ENCODE measurements around the gene NDUFB8.

NDUFB8 gene

GRCh38 chr10:100529475-100530298, at the start of gene NDUFB8:
Gene NDUFB8 (minus strand): TSS chr10:100529871. CDS start chr10:100529851, 20 bp downstream.
- no peaks in the 10 kb centered on the region for H3K9me3 ChIP-seq (ENCODE audit: control insufficient read depth, insufficient read depth, low read depth, low read length)
- ChIA-PET POLR2A (interaction anchor here (1.1 kb wide), 1 partner anchor 47 kb away, joined by 3 read pairs; no protein-coding TSS in a partner anchor), CTCF (interaction anchor here (1.0 to 5.4 kb wide), 3 partner anchors 11 to 48 kb away, joined by 4 to 45 read pairs (median 7); partner anchors contain the start of gene SEC31B)
- H3K36me3 ChIP-seq (ENCODE audit: control insufficient read depth in 2 of 2, insufficient read depth in 1 of 2, low read length in 2 of 2) = peaks cover 31 to 38% of the 10 kb centered on the region in 2 experiments
- H3K27ac ChIP-seq (ENCODE audit: extremely low read depth, low read depth, low read length) = peak within 1 kb of the TSS; percentile 67; the same call in 1 of the 2 replicates
- no peaks in the 10 kb centered on the region for H3K4me1 ChIP-seq (ENCODE audit: control insufficient read depth, insufficient read depth, low read length)
- H3K4me3 ChIP-seq (ENCODE audit: low read depth, low read length) = peak within 1 kb of the TSS; percentile 71
- no peak for TF ChIP-seq ZNF701 (tag by site-specific recombination; IDR thresholded peaks at IDR 0.05)
- 0 out of 2 replicates have a peak, but pooled peaks have one; percentile 13 for TF ChIP-seq ZNF324 (tag by site-specific recombination; IDR thresholded peaks at IDR 0.05)
- no peak for TF ChIP-seq GLIS1 (tag by site-specific recombination; IDR thresholded peaks at IDR 0.05)
- no peak for TF ChIP-seq ZNF248 (tag by site-specific recombination; IDR thresholded peaks at IDR 0.05)
- no peak for TF ChIP-seq ZSCAN4 (tag by site-specific recombination; IDR thresholded peaks at IDR 0.05)
- no peak for TF ChIP-seq MZF1 (tag by site-specific recombination; IDR thresholded peaks at IDR 0.05; ENCODE audit: borderline replicate concordance)
- TF ChIP-seq ZNF473 (tag by site-specific recombination; IDR thresholded peaks at IDR 0.05) = no peak
- no peak for TF ChIP-seq KLF1 (tag by site-specific recombination; IDR thresholded peaks at IDR 0.05)
- TF ChIP-seq ZNF366 (tag by site-specific recombination; conservative IDR thresholded peaks at IDR 0.05) = peak; percentile 77
- peak; percentile 85 for TF ChIP-seq YY1 (tag by site-specific recombination; IDR thresholded peaks at IDR 0.05)
- TF ChIP-seq ZNF18 (tag by site-specific recombination; IDR thresholded peaks at IDR 0.05) = no peak
- TF ChIP-seq ZNF837 (tag by site-specific recombination; IDR thresholded peaks at IDR 0.05) = no peak
- no peak for TF ChIP-seq ZFP41 (tag by site-specific recombination; IDR thresholded peaks at IDR 0.05; ENCODE audit: borderline replicate concordance)
- TF ChIP-seq ZNF645 (tag by site-specific recombination; IDR thresholded peaks at IDR 0.05) = no peak
- peak; percentile 86 for TF ChIP-seq ZNF513 (tag by site-specific recombination; IDR thresholded peaks at IDR 0.05)
- no peak for TF ChIP-seq ZNF26 (tag by site-specific recombination; IDR thresholded peaks at IDR 0.05)
- no peak for TF ChIP-seq ZNF266 (tag by site-specific recombination; IDR thresholded peaks at IDR 0.05; ENCODE audit: low read depth)
- no peak for TF ChIP-seq ZNF621 (tag by site-specific recombination; IDR thresholded peaks at IDR 0.05)
- no peak for TF ChIP-seq ZFHX2 (tag by site-specific recombination; conservative IDR thresholded peaks at IDR 0.05)
- TF ChIP-seq ZNF48 (tag by site-specific recombination; IDR thresholded peaks at IDR 0.05) = no peak
- no peak for TF ChIP-seq ZNF791 (tag by site-specific recombination; IDR thresholded peaks at IDR 0.05)
- 0 out of 2 replicates have a peak, but pooled peaks have one; percentile 1 for TF ChIP-seq ZNF660 (tag by site-specific recombination; IDR thresholded peaks at IDR 0.05)
- TF ChIP-seq GLI2 (tag by site-specific recombination; IDR thresholded peaks at IDR 0.05; ENCODE audit: borderline replicate concordance, low read depth) = no peak
- peak; percentile 100 for TF ChIP-seq ZBTB20 (tag by site-specific recombination; IDR thresholded peaks at IDR 0.05)
- TF ChIP-seq ZNF830 (tag by site-specific recombination; IDR thresholded peaks at IDR 0.05; ENCODE audit: low read depth) = no peak
- TF ChIP-seq ZBTB17 (tag by site-specific recombination; IDR thresholded peaks at IDR 0.05) = peak; percentile 81
- peak; percentile 18 for TF ChIP-seq ZBTB26 (tag by site-specific recombination; optimal IDR thresholded peaks at IDR 0.05)
- no peak for TF ChIP-seq ZBTB44 (tag by site-specific recombination; IDR thresholded peaks at IDR 0.05)
